Left ventricle myocardium inferior (tissue), 1 donor: ENCODE data around the gene MAP4K1. TPM values are rescaled to one million over a fixed set of nuclear protein-coding genes. Genes with fewer than 3 reads are reported as not detected.

Experiments
- DNase-seq: peaks from one replicate; pipeline ENCODE4 v3.0.0-alpha.2; 2020
- H3K27ac ChIP-seq: fragments of 200-600 bp; replicated peaks from 2 replicates; pipeline ENCODE4 v1.8.0; 2021
- H3K27me3 ChIP-seq: fragments of 200-600 bp; 2 replicates; pipeline ENCODE4 v1.8.0; 2021; ENCODE audit warnings: low read depth
- H3K36me3 ChIP-seq: fragments of 200-600 bp; 2 replicates; pipeline ENCODE4 v1.8.0; 2021
- H3K4me1 ChIP-seq: fragments of 200-600 bp; 2 replicates; pipeline ENCODE4 v1.8.0; 2021
- H3K4me3 ChIP-seq: fragments of 200-600 bp; 2 replicates; pipeline ENCODE4 v1.8.0; 2021; ENCODE audit warnings: mild to moderate bottlenecking, moderate library complexity
- H3K9me3 ChIP-seq: fragments of 200-600 bp; replicated peaks from 2 replicates; pipeline ENCODE4 v1.8.0; 2021
- intact Hi-C: fragments of 100-400 bp; cut with micrococcal nuclease; formaldehyde crosslinking; loops from one replicate; pipeline ENCODE4 v1.11.0; 2022
- total RNA-seq: library from RNA; stranded (reverse); fragmentation: NEBNext Ultra II Directional; extraction: Animal tissue kit (Norgen Biotek cat#: 25700); gene quantifications from one replicate; pipeline ENCODE4 v1.2.1, GENCODE V29; 2021
- TF ChIP-seq, protein P1 (sequence below): fragments of 200-600 bp; IDR thresholded peaks from 2 replicates; pipeline ENCODE4 v1.8.0; 2021; ENCODE audit warnings: antibody characterized with exemption, mild to moderate bottlenecking, borderline replicate concordance
- donor health status: DM: no; HTN: yes; CAD: no; lungs with severe emphysema.

Gene MAP4K1
- total RNA-seq, 1 donor from 2014 or later: 1.6 TPM

GRCh38 chr19:38661136-38661535, 43.4 kb upstream of the MAP4K1 start:
- Histone ChIP-seq H3K4me1 (peaks cover 100% of the 10 kb centered on the region), H3K4me3 (no peak overlapping the region), H3K36me3 (peaks cover 3% of the 10 kb centered on the region), H3K9me3 (no peaks in the 10 kb centered on the region), H3K27me3 (no peaks in the 10 kb centered on the region), H3K27ac (peak overlapping the region; percentile 95)
- TF ChIP-seq, protein P1, sequence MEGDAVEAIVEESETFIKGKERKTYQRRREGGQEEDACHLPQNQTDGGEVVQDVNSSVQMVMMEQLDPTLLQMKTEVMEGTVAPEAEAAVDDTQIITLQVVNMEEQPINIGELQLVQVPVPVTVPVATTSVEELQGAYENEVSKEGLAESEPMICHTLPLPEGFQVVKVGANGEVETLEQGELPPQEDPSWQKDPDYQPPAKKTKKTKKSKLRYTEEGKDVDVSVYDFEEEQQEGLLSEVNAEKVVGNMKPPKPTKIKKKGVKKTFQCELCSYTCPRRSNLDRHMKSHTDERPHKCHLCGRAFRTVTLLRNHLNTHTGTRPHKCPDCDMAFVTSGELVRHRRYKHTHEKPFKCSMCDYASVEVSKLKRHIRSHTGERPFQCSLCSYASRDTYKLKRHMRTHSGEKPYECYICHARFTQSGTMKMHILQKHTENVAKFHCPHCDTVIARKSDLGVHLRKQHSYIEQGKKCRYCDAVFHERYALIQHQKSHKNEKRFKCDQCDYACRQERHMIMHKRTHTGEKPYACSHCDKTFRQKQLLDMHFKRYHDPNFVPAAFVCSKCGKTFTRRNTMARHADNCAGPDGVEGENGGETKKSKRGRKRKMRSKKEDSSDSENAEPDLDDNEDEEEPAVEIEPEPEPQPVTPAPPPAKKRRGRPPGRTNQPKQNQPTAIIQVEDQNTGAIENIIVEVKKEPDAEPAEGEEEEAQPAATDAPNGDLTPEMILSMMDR: no peak
- DNase-seq: no peak
- intact Hi-C loops: no loop called here

DNA sequence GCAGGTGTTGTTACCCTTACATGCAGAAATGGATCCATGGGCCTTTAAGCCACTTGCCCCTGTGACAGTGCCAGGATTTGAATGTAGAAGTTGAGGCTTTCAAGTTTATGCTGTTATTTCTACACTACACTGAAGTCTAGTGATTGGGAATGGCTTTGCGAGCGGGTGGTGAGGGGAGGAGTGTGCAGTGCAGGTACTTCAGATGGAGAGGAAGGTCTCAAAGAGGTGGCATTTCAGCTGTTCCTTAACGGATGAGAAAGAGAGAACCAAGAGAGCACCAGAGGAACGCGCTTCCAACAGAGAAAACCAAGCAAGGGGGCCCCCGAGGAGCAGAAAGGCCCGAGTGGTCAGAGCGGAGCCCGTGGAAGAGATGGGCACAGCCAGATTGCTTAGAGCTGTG, 43.0 kb upstream of the MAP4K1 start:
- peak overlapping the region; percentile 95 for H3K27ac ChIP-seq
- no peak overlapping the region for H3K4me3 ChIP-seq
- no peaks in the 10 kb centered on the region for H3K27me3 ChIP-seq
- H3K9me3 ChIP-seq: no peaks in the 10 kb centered on the region
- TF ChIP-seq, protein P1: no peak
- peaks cover 4% of the 10 kb centered on the region for H3K36me3 ChIP-seq
- no peak for DNase-seq
- H3K4me1 ChIP-seq: peaks cover 100% of the 10 kb centered on the region
- intact Hi-C loops: no loop called here

- H3K4me3 ChIP-seq: peak overlapping the region; percentile 46
- H3K9me3 ChIP-seq: no peaks in the 10 kb centered on the region
- peaks cover 8% of the 10 kb centered on the region for H3K36me3 ChIP-seq
- H3K27ac ChIP-seq: peak overlapping the region; percentile 95
- DNase-seq: no peak
- peaks cover 100% of the 10 kb centered on the region for H3K4me1 ChIP-seq
- intact Hi-C loops: loop anchor here (10.0 kb wide), 1 partner anchor 46 kb away; no protein-coding TSS in a partner anchor
- no peaks in the 10 kb centered on the region for H3K27me3 ChIP-seq
- TF ChIP-seq, protein P1: no peak
Measured at GRCh38 chr19:38658462-38659306, 40.9 kb upstream of the MAP4K1 start.

DNA sequence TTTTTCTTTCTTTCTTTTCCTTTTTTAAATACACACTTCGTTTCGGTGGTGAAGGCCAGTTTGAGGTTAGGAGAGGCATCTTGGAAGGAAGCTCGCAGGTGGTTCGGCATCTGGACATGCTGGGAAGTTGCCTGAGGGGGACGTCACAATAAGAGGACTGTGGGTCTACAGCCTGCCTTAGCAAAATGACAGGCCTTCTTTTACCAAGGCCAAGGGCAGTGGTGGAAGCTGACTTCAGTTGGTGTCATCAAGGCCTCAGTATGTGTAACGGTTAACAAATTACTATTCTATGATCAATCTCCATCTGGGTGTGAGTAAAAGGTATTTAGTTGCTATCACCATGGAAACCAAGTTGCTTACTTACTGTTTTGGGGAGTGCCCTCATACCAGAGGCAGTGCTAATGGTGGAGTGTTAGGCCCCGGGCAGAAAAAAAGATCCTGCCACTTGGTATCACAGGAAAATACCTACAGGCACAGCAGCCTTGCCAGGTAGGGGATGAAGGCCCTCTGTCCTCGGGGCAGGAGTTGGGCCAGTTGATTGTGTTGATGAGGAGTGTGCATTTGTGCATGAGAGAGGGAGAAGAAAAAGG, 40.0 kb upstream of the MAP4K1 start:
- DNase-seq: no peak

DNA sequence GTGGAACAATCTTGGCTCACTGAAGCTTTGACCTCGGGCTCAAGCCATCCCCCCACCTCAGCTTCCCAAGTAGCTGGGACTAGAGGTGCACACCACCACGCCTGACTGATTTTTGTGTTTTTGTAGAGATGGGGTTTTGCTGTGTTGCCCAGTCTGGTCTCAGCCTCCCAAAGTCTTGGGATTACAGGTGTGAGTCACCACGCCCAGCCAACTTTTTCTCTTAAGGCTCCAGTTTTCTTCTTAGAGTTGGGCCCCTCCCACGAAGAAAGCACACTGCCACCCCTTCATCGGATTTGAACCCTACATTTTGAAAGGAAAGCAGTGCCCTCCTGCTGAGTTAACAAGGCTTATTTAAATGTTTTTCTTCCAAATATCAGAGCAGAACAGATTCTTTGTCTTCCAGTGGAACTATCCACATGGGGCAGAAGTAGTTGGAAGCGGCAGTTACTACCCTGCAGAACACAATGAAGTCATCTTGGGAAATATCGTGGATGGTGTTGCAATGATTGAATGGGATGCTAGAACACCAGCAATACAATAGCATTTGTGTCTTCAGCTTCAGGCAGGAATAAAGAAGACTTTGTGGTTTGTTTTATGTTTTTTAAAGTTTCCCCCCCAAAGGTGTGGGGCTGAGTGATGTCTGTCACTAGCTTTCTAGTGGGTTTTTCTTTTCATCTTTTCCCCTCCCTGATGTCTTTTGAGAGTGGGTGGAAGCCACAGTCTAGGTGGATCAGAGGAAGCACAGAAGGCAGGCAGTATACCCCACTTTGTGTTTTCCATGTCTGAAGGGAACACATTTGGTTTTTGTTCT, 38.6 kb upstream of the MAP4K1 start:
- Histone ChIP-seq H3K36me3 (peaks cover 8% of the 10 kb centered on the region), H3K27ac (peak overlapping the region; percentile 95), H3K9me3 (no peaks in the 10 kb centered on the region), H3K4me3 (no peak overlapping the region), H3K4me1 (peaks cover 100% of the 10 kb centered on the region), H3K27me3 (no peaks in the 10 kb centered on the region)
- TF ChIP-seq, protein P1: no peak
- intact Hi-C loops: loop anchor here (10.0 kb wide), 1 partner anchor 48 kb away; no protein-coding TSS in a partner anchor
- DNase-seq: no peak

More for the DNA sequence above, 40.0 kb upstream of the MAP4K1 start:
- Histone ChIP-seq H3K36me3 (peaks cover 8% of the 10 kb centered on the region), H3K4me1 (peaks cover 100% of the 10 kb centered on the region), H3K27me3 (no peaks in the 10 kb centered on the region), H3K4me3 (peak overlapping the region; percentile 46), H3K9me3 (no peaks in the 10 kb centered on the region), H3K27ac (peak overlapping the region; percentile 95)
- intact Hi-C loops: loop anchor here (10.0 kb wide), 1 partner anchor 47 kb away; no protein-coding TSS in a partner anchor
- TF ChIP-seq, protein P1: no peak
